Breast epithelium (tissue), 3 donors: ENCODE measurements around the gene PALLD.
"Not testable (repeated sequence)": the region's sequence is repeated elsewhere in the genome, so short reads cannot be mapped to it uniquely, and the experiment has no call there.

Source experiments
- POLR2A ChIP-seq: fragments of 450-650 bp; IDR thresholded peaks from one replicate; pipeline ENCODE4 v1.6.1; 2016; ENCODE audit warnings: antibody characterized with exemption, mild to moderate bottlenecking, moderate library complexity
- POLR2AphosphoS5 ChIP-seq, 3 donors: sonication (generic); formaldehyde crosslinking; IDR thresholded peaks; one replicate each; pipeline ENCODE4 v1.6.1; 2017; ENCODE audit warnings: antibody characterized with exemption in 3 of 3
- TF ChIP-seq, protein P1 (sequence below), 3 donors: fragments of 450-650 bp; IDR thresholded peaks; one replicate each; pipeline ENCODE4 v1.5.1; 2016 to 2017; ENCODE audit warnings: antibody characterized with exemption in 3 of 3, mild to moderate bottlenecking in 3 of 3, moderate library complexity in 3 of 3

DNA sequence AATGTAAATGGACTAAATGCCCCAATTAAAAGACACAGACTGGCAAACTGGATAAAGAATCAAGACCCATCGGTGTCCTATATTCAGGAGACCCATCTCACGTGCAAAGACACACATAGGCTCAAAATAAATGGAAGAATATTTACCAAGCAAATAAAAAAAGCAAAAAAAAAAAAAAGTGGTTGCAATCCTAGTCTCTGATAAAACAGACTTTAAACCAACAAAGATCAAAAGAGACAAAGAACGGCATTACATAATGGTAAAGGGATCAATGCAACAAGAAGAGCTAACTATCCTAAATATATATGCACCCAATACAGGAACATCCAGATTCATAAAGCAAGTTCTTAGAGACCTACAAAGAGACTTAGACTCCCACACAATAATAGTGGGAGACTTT, 440.6 kb downstream of the PALLD start:
- TF ChIP-seq, protein P1, sequence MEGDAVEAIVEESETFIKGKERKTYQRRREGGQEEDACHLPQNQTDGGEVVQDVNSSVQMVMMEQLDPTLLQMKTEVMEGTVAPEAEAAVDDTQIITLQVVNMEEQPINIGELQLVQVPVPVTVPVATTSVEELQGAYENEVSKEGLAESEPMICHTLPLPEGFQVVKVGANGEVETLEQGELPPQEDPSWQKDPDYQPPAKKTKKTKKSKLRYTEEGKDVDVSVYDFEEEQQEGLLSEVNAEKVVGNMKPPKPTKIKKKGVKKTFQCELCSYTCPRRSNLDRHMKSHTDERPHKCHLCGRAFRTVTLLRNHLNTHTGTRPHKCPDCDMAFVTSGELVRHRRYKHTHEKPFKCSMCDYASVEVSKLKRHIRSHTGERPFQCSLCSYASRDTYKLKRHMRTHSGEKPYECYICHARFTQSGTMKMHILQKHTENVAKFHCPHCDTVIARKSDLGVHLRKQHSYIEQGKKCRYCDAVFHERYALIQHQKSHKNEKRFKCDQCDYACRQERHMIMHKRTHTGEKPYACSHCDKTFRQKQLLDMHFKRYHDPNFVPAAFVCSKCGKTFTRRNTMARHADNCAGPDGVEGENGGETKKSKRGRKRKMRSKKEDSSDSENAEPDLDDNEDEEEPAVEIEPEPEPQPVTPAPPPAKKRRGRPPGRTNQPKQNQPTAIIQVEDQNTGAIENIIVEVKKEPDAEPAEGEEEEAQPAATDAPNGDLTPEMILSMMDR (IDR thresholded peaks at IDR 0.05): not testable (repeated sequence)
- TF ChIP-seq POLR2AphosphoS5 (IDR thresholded peaks at IDR 0.05); POLR2A: not testable (repeated sequence)
